ENCODE results near the gene MORC1.

MORC1 gene

GRCh38 chr3:108909799-108910198 is 208.1 kb downstream of the MORC1 start:
- no peak for TF ChIP-seq CTCF (IDR thresholded peaks at IDR 0.05; ENCODE audit: extremely low read depth, insufficient read depth, missing control alignments)
- in situ Hi-C loops (cut with MboI; ENCODE audit: low pct_unique_long_range_greater_than_20kb, low sequenced_read_pairs, unreplicated experiment) = loop anchor here (10.0 to 25.0 kb wide), 2 partner anchors 245 to 397 kb away; partner anchors contain the start of gene MYH15
- no peak for DNase-seq (ENCODE audit: low spot score)

All from GM13977 (cell line).